Femur (tissue), 1 donor: ENCODE measurements around the gene RPLP1.
"Not testable (repeated sequence)": the region's sequence is repeated elsewhere in the genome, so short reads cannot be mapped to it uniquely, and the experiment has no call there.

Source experiments
- DNase-seq: peaks from one replicate; pipeline ENCODE4 v3.0.0-alpha.2; 2017

RPLP1 gene

DNA sequence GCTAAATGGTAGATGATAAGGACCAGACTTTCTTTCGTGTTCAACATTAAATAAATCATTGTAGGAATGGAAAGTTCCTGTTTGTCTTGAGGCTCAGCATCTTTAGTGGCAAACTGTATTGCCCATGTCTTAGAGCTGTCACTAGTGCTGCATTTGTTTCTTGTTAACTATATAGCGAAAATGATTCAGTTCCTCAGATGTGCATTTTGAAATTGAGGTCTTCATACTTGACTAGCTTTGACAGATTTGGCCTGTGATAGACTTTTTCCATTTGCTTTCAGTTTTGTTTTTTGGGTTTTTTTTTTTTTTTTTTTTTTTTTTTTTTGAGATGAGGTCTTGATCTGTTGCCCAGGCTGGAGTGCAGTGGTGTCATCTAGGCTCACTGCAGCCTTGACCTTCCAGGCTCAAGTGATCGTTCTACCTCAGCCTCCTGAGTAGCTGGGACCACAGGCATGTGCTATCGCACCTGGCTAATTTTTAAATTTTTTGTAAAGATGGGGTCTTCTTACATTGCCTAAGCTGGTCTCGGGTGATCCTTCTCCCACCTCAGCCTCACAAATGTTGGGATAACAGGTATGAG is 9.5 kb upstream of the RPLP1 start:
- DNase-seq: no peak

DNA sequence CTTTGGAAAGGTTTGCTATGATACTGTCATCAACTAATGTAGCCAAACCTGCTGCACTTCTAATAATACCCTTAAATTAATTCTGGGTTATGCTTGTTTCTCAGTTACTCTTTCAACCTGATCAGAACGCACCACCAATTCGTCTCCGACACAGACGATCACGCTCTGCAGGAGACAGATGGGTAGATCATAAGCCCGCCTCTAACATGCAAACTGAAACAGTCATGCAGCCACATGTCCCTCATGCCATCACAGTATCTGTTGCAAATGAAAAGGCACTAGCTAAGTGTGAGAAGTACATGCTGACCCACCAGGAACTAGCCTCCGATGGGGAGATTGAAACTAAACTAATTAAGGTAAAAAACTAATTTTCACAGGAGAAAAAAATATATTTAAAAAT is 7.9 kb upstream of the RPLP1 start:
- no peak for DNase-seq

DNA sequence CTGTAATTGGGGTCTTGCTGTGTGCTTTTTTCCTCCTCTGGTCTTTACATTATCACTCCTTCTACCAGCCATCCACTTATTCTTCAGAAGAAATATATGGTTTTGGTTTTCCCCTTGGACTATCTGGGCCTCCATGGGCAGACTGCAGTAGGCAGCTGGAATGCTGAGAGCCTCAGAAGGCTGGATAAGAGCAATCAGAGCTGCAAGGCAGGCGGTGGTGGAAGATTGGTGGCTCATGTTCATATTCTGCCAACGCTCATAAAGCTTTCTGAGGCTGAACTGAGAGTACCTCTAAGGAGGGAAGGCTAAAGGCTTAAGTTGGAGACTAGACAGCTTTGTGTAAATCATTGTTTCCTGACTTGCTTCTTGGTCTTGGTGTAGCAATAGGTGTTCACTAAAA is 5.7 kb upstream of the RPLP1 start:
- no peak for DNase-seq

DNA sequence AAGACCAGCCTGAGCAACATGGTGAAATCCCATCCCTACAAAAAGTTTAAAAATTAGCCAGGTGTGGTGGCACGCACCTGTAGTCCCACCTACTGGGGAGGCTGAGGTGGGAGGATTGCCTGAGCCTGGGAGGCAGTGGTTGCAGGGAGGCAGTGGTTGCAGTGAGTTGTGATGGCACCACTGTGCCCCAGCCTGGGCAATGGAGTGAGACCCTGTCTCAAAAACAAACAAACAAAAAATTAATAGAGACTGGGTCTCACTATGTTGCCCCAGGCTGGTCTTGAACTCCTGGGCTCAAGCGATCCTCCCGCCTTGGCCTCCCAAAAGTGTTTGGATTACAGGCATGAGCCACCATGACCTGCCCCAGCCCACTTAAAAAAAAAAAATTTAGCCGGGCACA is 2.4 kb upstream of the RPLP1 start:
- not testable (repeated sequence) for DNase-seq

DNA sequence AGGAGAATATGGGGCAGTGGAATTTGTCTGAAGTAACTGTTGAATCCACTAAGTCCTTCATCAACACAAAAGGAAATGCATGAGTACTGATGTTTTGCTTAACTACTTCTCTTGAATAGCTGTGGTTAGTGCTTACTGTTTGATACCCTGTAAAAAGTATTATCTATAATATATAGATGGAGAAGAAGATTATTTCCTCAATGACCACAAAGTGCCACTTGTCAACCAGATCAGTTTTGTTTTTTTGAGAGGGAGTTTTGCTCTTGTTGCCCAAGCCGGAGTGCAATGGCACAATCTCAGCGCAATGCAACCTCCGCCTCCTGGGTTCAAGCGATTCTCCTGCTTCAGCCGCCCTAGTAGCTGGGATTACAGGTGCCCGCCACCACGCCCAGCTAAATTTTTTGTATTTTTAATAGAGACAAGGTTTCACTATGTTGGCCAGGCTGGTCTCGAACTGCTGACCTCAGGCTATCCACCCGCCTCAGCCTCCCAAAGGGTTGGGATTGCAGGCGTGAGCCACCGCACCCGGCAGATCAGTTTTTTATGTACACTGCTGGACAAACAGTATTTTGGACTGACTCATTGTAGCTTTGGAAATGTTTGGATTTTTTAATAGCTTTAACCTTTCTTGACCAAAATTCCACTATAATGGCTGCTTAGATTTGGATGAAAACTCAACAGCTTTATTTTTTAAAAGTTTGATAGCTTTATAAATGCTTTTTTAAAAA is 1.5 kb upstream of the RPLP1 start:
- no peak for DNase-seq

- peak; percentile 39 for DNase-seq
These were observed 497 bp upstream of the RPLP1 start for GRCh38 chr15:69451951-69452691.

- DNase-seq: no peak
These were observed 2.3 kb downstream of the RPLP1 start for GRCh38 chr15:69454953-69455352.

- DNase-seq: no peak
These were observed 3.9 kb downstream of the RPLP1 start for GRCh38 chr15:69456208-69457166.

GRCh38 chr15:69457304-69458280 is 5.0 kb downstream of the RPLP1 start:
- no peak for DNase-seq

DNA sequence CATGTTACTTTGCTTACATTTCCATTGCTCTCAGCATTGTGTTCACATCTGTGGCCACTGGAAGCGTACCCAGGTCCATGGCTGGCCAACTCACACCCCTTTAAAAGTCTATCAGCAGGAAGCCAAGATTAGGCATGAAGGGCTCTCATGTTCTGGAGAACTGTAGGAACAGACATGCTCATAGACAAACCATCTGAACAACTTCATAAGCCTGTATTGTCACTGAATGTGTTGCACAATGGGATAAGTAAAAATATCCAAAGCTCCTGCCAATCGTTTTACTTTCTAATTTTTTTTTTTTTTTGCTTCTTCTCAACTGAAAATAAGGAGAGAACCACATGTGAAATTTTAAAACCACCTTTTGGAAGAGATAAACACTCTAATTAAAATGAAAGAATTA is 6.4 kb downstream of the RPLP1 start:
- DNase-seq: no peak

- no peak for DNase-seq
These were observed 7.9 kb downstream of the RPLP1 start for GRCh38 chr15:69460481-69460880.

DNA sequence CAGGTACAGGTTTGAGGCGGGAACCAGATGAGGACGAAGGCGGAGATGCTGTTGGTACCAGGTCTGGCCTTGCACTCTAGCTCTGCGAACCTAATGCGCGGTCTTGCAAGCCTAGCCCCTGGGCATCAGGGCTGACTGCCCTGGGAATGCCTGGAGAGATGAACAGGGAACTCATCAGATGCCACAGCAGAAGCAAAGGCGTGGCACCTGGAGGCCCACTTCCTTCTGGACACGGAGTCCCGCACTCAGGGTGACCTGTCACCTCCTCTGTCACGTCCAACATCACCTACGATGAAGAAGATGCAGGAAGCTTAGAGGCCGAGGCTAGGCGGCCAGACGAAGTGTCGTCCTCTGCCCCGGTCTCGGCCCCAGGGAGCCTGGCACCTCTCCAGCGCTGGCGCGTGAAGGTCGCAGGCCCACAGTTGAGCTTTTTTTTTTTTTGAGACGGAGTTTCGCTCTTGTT is 9.4 kb downstream of the RPLP1 start:
- DNase-seq: no peak

- DNase-seq: peak; percentile 98
These were observed 10.0 kb downstream of the RPLP1 start for GRCh38 chr15:69462493-69463181.

DNA sequence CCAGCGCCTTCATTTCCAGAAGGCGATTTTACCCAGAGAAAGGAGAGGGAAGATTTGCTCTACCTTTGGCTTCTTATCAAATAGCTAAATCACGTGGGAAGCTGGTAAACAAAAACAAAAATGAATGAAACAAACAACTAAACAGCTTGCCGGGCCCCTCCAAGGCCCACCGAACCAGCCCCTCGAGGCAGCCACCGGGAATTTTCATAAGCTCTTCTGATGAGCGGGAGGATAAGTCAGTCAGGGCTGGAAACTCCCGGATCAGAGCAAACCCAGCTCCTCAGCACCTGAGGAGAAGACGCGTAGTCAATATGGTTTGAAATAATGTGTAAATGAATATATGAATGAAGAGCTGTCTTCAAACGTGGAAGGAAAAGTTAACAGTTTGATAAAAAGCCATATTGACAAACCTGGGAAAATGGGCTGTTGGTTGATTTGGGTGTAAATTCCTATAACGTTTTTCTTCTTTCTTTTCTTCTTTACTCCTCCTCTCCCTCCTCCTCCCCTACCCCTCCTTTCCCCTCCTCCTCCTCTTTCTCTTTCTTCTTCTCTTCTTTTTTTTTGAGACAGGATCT is 10.7 kb downstream of the RPLP1 start:
- DNase-seq: no peak

DNA sequence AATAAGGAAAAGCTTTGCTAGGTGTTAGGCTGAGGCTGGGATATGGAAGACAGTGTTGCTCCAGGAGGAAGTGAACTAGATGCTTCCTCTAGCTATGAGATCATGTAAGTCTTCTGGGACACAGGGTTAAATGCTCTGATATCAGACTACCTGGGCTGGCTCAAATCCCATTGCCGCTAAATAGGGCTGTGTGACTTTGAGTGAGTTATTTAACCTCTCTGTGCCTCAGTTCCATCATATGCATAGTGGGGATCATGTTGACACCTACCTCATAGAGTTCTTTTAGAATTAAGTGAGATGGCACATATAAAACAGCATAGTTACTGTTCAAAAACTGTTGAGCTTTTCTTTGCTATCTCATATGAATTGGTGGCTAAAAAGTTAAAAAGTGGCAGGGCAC is 12.6 kb downstream of the RPLP1 start:
- DNase-seq: no peak

GRCh38 chr15:69466733-69467132 is 14.1 kb downstream of the RPLP1 start:
- DNase-seq: no peak

DNA sequence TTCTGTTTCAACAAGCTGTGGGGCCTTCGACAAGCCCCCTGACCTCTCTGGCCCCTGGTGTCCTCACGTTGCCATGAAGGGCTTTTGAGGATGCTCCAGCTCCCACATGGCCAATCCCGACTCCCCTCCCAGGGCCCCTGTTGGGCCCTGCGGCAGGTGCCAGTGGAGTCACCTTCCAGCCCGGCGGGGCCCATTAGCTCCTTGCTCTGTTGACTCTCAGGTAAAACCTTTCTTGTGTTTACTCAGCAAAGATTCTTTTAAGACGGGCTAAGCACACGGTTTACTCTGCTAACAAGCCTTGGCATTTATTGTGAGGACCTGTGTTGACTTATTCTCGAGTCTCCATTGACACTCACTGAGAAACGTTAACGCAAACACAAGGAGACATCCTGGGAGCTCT is 15.0 kb downstream of the RPLP1 start:
- DNase-seq: no peak

GRCh38 chr15:69468241-69469121 is 15.9 kb downstream of the RPLP1 start:
- no peak for DNase-seq

DNA sequence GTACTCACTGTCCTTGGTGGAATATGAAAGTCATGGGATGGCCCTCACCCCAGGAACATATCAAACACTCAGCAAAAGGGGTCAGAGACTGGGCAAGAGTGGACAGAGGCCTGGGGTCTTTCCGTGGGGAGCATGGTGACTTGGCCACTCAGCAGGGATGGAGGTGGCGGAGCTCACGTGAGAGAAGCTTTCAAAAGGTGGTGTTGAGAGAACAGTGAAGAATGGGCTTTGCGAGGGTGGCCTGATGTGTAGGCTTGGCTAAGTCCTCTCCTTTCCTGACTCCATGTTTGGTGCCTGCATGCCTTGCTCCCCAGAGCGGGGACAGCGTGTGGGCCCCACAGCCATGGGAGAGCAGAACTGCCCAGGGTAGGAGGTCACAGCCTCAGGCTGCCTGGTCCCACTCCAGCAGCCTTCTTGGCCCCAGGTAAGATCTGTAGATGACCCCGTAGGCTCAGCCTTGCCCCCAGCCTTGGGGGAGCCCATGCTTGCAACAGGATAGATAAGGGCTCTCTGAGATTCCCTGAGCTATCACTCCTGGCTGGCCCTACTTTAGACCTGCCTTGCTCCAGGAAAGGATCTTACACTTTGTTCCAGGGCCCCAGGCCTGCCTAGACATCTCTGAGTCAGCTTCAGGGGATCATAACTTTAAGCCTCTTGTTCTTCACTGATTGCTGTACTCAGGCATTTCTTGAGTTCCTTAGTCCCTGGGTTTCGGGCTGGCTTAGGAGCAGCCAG is 17.0 kb downstream of the RPLP1 start:
- no peak for DNase-seq
